Aorta (tissue), 5 donors: ENCODE measurements around the gene GAB2. TPM values are rescaled to one million over a fixed set of nuclear protein-coding genes. Genes with fewer than 3 reads are reported as not detected.

Source experiments
- ATAC-seq: fragments of 200-7000 bp; cut with Tn5 transposase; one replicate; pipeline ENCODE4 v1.9.1; 2022; ENCODE audit warnings: moderate library complexity; ENCODE audit not compliant: low FRiP score
- DNase-seq, 2 donors: peaks; one replicate each; pipeline ENCODE4 v3.0.0-alpha.2; 2020
- H3K27ac ChIP-seq, 2 donors: one replicate each; pipeline ENCODE4 v1.5.1; 2013; ENCODE audit warnings: low read length in 2 of 2, mild to moderate bottlenecking in 2 of 2, moderate library complexity in 2 of 2, control low read depth in 1 of 2, inconsistent platforms in 1 of 2, low read depth in 1 of 2
- H3K27me3 ChIP-seq, 2 donors: one replicate each; pipeline ENCODE4 v1.6.1; 2013; ENCODE audit warnings: control low read depth in 1 of 2, low read length in 1 of 2, mild to moderate bottlenecking in 1 of 2, moderate library complexity in 1 of 2; ENCODE audit not compliant: insufficient read depth in 2 of 2, control insufficient read depth in 1 of 2
- H3K36me3 ChIP-seq, 2 donors: one replicate each; pipeline ENCODE4 v1.6.1; 2013; ENCODE audit warnings: control low read depth in 1 of 2, low read length in 1 of 2, mild to moderate bottlenecking in 1 of 2; ENCODE audit not compliant: insufficient read depth in 2 of 2, control insufficient read depth in 1 of 2
- H3K4me1 ChIP-seq, 2 donors: one replicate each; pipeline ENCODE4 v1.6.1; 2013; ENCODE audit warnings: low read length in 2 of 2, control low read depth in 1 of 2, mild to moderate bottlenecking in 1 of 2, moderate library complexity in 1 of 2; ENCODE audit not compliant: insufficient read depth in 2 of 2, control insufficient read depth in 1 of 2
- H3K4me3 ChIP-seq, 2 donors: one replicate each; pipeline ENCODE4 v1.5.1; 2013; ENCODE audit warnings: low read length in 2 of 2, control low read depth in 1 of 2, mild to moderate bottlenecking in 1 of 2
- H3K9me3 ChIP-seq: one replicate; pipeline ENCODE4 v1.6.1; 2013; ENCODE audit warnings: mild to moderate bottlenecking, low read length; ENCODE audit not compliant: control insufficient read depth
- WGBS, 2 donors: extraction: QIAGEN DNeasy Blood & Tissue Kit; methylation state at CpG; one replicate each; pipeline ENCODE4 v1.1.7; 2013; 5-methylcytosine and 5-hydroxymethylcytosine counted together
- intact Hi-C, 2 donors: fragments of 100-400 bp; cut with DNase I; formaldehyde crosslinking; loops; one replicate each; pipeline versions ENCODE4 v1.14.2 to v1.15.0; 2022
- polyA plus RNA-seq, 2 donors: library from polyadenylated mRNA; stranded (reverse); fragments of 200-250 nt; gene quantifications; one replicate each; pipeline ENCODE4 v1.2.3, GENCODE V29; 2013
- total RNA-seq, 2 donors: library from RNA; stranded (reverse); fragmentation: NEBNext Ultra II Directional; extraction: Animal tissue kit (Norgen Biotek cat#: 25700); gene quantifications; one replicate each; pipeline ENCODE4 v1.2.1, GENCODE V29; 2021
- donor health status: healthy with polysubstance abuse.
- donor health status: Bipolar disorder and iron deficiency.
- donor health status: DM: no; HTN: no; CAD: no.
- donor health status: DM: no; HTN: no; CAD: no.
- donor health status: DM: yes; HTN: yes; CAD: no.

Gene GAB2
- total and polyA plus RNA-seq, 4 donors, result 19.3 to 82.6 (median 55.2) TPM

DNA sequence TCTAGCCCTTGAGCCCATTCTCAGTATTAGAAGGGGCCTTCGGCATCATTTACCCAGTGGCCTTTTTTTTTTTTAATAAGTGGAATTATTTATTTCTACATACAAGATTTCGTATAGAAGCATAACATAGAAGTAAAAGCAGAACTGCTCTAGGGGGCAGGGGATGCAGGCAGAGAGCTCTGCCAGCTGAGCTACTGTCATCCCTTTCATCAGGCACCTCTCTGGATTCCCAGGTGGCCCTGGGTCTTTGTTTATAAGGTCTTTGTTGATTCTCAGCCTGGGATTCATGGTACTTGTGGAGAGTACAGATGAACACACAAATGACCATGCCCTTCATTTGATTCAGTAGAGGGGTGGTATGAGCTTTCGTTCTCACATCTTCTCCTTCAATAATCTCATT lies 66.4 kb downstream of the GAB2 start:
- H3K36me3 ChIP-seq, result no peaks in the 10 kb centered on the region
- WGBS, 2 donors, result 60 to 61% methylated on average over 3 of the region's 3 CpGs
- no peaks in the 10 kb centered on the region for H3K9me3 ChIP-seq
- DNase-seq (no peak), ATAC-seq (no peak)
- H3K27me3 ChIP-seq, result no peaks in the 10 kb centered on the region
- no peak overlapping the region for H3K4me3 ChIP-seq
- H3K4me1 ChIP-seq, result peaks cover 5 to 13% of the 10 kb centered on the region in 2 donors
- intact Hi-C loops, result no loop called here
- peak overlapping the region in 1 of 2 donors; percentile 38 for H3K27ac ChIP-seq

DNA sequence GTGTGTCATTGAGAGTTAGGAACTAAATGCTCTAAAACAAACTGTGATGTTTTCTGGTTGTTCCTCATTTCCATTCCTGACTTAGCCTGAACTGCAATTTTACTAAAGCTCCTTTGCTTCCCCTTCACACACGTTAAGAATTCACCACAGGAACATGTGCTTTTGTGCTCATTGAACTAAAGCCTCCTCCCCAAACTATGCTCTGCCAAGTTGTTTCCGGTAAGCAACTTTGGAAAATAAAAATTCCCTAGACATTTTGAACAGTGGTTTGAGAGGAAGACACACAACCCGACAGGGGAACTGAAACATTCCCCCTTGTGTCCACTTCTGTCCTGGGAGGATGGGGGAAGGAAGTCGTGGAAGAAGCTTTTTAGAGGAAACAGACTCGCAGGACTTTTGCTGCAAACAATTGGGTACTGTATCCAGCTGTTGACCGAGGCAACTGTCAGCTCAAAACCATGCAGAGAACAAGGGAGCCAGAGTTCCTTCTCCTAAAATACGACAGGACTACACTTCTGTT lies 66.9 kb downstream of the GAB2 start:
- DNase-seq, result no peak
- 0 to 3% methylated on average over 7 of the region's 7 CpGs for WGBS, 2 donors
- ATAC-seq, result peak; percentile 69
- H3K27me3 ChIP-seq, result no peaks in the 10 kb centered on the region
- intact Hi-C loops, result loop anchor here in 1 of 2 donors (1.0 kb wide), 1 partner anchor 45 kb away; no protein-coding TSS in a partner anchor
- H3K9me3 ChIP-seq, result no peaks in the 10 kb centered on the region
- H3K4me3 ChIP-seq, result peak overlapping the region in 1 of 2 donors; percentile 30
- H3K36me3 ChIP-seq, result no peaks in the 10 kb centered on the region
- peak overlapping the region in 1 of 2 donors; percentile 38 for H3K27ac ChIP-seq
- H3K4me1 ChIP-seq, result peaks cover 5 to 14% of the 10 kb centered on the region in 2 donors

DNA sequence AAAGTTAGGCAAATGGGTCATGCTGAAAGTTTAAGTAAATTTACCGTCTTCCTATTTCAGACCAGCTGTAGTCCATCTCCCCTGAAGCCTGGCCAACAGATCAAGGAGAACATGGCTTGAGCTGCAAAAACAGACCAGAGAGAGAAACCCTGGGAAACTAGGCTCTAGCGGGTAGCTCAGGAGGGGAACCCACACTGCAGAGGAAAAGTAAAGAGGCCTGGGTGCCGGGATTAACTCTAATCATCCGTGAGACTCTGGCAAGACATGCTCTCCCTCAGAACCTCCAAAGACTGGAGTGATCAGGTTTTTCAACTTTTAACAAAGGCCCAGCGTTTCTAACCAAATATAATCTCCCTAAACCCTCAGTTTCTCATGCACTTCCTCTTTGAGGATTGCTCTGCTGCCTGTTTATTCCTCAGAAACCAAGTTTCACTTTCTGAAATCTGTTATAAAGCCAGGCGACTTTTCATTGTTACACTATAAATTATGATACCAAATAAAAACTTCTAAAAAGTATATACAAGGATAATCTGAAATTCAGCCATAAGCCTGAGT lies 67.5 kb downstream of the GAB2 start:
- no peak for DNase-seq
- intact Hi-C loops, result loop anchor here in 1 of 2 donors (1.0 kb wide), 1 partner anchor 45 kb away; no protein-coding TSS in a partner anchor
- 2% methylated on average over 6 of the region's 6 CpGs for WGBS, 2 donors

DNA sequence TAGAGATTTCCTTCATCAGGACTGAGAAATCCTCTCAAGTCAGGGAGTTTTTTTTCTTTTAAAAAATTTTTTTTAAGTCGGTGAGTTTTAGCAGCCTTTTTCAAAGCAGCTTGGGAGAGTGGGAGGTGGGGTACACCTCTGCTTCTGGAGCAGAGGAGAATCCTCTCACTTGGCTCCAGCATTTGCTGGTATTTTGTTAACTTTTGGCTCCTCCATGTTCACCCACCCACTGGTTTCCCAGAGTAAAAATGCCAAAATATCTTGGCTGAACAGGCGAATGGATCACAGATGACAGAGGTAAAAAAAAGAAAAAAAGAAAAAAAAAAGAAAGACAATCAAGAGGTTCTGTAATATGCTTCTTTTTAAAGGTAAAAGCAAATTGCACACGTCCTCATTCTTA lies 68.0 kb downstream of the GAB2 start:
- ATAC-seq, result no peak
- intact Hi-C loops, result loop anchor here in 1 of 2 donors (1.0 kb wide), 1 partner anchor 46 kb away; no protein-coding TSS in a partner anchor
- 3 to 4% methylated on average over 3 of the region's 3 CpGs for WGBS, 2 donors

More for the DNA sequence above, 67.5 kb downstream of the GAB2 start:
- ATAC-seq, result peak; percentile 36
- Histone ChIP-seq H3K27me3 (no peaks in the 10 kb centered on the region), H3K4me1 (peaks cover 5 to 18% of the 10 kb centered on the region in 2 donors), H3K9me3 (no peaks in the 10 kb centered on the region), H3K27ac (peak overlapping the region; percentile 5 to 22), H3K36me3 (no peaks in the 10 kb centered on the region), H3K4me3 (no peak overlapping the region)

DNA sequence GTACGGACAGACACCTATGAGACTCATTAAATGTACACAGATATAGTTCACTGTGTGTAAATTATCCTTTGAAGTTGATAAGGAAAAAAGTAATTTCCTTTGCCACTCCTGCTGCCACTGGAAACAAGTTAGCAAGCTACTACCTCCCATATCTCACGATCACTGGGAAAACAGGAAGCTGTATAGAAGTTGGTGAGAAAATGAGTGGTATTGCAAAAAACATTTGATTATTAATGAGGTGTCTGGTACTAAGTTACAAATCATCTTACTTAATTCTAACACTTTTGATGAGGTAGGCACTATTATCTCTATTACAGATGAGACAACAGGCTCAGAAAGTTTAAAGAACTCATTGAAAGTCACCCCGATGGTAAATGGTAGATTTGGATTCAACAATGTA lies 68.5 kb downstream of the GAB2 start:
- no peak for ATAC-seq
- peaks cover 5 to 15% of the 10 kb centered on the region in 2 donors for H3K4me1 ChIP-seq
- intact Hi-C loops, result no loop called here
- DNase-seq, result no peak
- H3K27ac ChIP-seq, result peak overlapping the region in 1 of 2 donors; percentile 76
- 46 to 50% methylated on average over 3 of the region's 3 CpGs for WGBS, 2 donors
- H3K9me3 ChIP-seq, result no peaks in the 10 kb centered on the region
- no peaks in the 10 kb centered on the region for H3K27me3 ChIP-seq
- H3K36me3 ChIP-seq, result no peaks in the 10 kb centered on the region
- peak overlapping the region in 1 of 2 donors; percentile 19 for H3K4me3 ChIP-seq

More for the DNA sequence above, 68.0 kb downstream of the GAB2 start:
- no peak for DNase-seq
- no peaks in the 10 kb centered on the region for H3K27me3 ChIP-seq
- H3K9me3 ChIP-seq, result no peaks in the 10 kb centered on the region
- H3K4me1 ChIP-seq, result peaks cover 5 to 15% of the 10 kb centered on the region in 2 donors
- H3K27ac ChIP-seq, result peak overlapping the region in 1 of 2 donors; percentile 76
- H3K36me3 ChIP-seq, result no peaks in the 10 kb centered on the region
- H3K4me3 ChIP-seq, result peak overlapping the region in 1 of 2 donors; percentile 19

DNA sequence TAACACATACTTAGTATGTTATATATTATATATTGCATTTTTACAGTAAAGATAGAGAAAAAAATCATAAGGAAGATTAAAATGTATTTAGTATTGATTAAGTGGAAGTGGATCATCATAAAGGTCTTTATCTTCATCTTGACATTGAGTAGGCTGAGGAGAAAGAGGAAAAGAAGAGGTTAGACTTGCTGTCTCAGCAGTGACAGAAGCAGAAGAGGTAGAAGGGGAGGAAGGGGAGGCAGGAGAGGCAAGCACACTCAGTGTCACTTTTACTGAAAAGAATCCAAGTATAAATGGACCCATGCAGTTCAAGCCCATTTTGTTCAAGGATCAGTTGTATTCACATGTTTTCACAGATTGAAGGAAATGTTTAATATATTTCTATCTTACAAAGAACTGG lies 69.7 kb downstream of the GAB2 start:
- ATAC-seq (no peak), DNase-seq (no peak)
- Histone ChIP-seq H3K4me3 (no peak overlapping the region), H3K4me1 (peaks cover 5 to 12% of the 10 kb centered on the region in 2 donors), H3K27ac (no peak overlapping the region), H3K27me3 (no peaks in the 10 kb centered on the region), H3K9me3 (no peaks in the 10 kb centered on the region), H3K36me3 (no peaks in the 10 kb centered on the region)
- intact Hi-C loops, result no loop called here

DNA sequence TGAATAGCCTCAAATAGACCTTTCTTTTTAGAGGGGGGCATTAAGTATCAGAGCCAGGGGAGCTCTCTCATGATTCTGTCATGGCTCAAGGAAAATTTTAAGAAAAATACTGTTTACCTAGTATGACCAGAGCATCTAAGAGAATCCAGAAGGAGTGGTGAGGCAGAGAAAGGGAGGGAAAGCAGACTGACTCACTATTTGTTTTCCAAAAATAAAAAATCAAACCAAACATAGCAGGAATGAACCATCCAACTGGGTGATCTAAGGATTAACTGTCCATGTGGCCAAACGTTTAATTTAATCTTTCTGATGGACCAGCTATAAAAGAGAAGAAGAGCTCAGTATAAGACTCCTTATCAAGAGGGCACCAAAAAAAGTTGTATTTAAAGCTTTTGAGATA lies 70.8 kb downstream of the GAB2 start:
- H3K27me3 ChIP-seq, result no peaks in the 10 kb centered on the region
- DNase-seq (no peak), ATAC-seq (no peak)
- no peaks in the 10 kb centered on the region for H3K36me3 ChIP-seq
- H3K4me3 ChIP-seq, result no peak overlapping the region
- intact Hi-C loops, result no loop called here
- 1 to 13% methylated on average over 1 of the region's 1 CpG for WGBS, 2 donors
- H3K27ac ChIP-seq, result peak overlapping the region in 1 of 2 donors; percentile 28
- H3K4me1 ChIP-seq, result peaks cover 5 to 12% of the 10 kb centered on the region in 2 donors
- H3K9me3 ChIP-seq, result no peaks in the 10 kb centered on the region

DNA sequence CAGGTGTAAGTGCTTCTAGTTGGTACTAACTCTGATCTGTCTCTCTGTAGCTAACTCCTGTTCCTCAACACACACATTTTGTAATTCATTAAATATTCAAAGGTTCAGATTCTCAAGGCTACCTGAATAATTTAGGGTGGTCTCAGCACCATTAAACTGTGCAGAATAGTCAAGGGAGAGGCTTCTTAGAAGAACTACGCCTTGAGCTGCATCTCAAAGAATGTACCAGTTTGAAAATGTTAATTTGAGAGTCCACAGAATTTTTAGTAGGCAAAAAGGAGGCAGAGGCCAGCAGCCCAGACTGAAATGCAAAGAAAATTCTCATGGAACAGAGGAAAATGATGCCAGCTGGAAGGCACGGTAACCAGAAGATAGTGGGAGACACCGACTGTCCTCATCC lies 72.2 kb downstream of the GAB2 start:
- Histone ChIP-seq H3K4me1 (peaks cover 3 to 12% of the 10 kb centered on the region in 2 donors), H3K27me3 (no peaks in the 10 kb centered on the region), H3K9me3 (no peaks in the 10 kb centered on the region), H3K27ac (no peak overlapping the region), H3K4me3 (no peak overlapping the region), H3K36me3 (no peaks in the 10 kb centered on the region)
- intact Hi-C loops, result no loop called here
- ATAC-seq (no peak), DNase-seq (no peak)
- 26 to 30% methylated on average over 3 of the region's 3 CpGs for WGBS, 2 donors

DNA sequence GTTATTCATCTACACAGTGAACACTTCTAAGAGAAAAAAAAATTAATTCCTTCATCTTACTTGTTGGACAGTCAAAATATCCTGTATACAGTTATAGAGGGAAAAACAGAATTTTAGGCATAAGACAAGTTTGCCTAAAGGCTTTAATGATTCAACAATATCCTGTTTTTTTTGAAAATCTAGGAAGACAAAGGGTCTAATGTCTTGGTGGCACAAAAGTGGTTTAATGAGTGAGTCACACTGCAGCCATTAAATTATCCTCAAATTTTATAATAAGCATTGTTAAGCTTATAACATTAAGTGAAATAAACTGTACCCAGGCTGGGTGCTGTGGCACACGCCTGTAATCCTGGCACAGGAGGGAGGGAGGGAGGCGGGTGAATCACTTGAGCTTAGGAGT lies 72.9 kb downstream of the GAB2 start:
- Histone ChIP-seq H3K4me1 (peaks cover 3 to 17% of the 10 kb centered on the region in 2 donors), H3K27ac (no peak overlapping the region)
- WGBS, 2 donors, result 91 to 97% methylated on average over 2 of the region's 2 CpGs

More for the DNA sequence above, 72.9 kb downstream of the GAB2 start:
- no peaks in the 10 kb centered on the region for H3K27me3 ChIP-seq
- no peaks in the 10 kb centered on the region for H3K9me3 ChIP-seq
- no peak overlapping the region for H3K4me3 ChIP-seq
- H3K36me3 ChIP-seq, result no peaks in the 10 kb centered on the region
- DNase-seq (no peak), ATAC-seq (no peak)
- intact Hi-C loops, result no loop called here
